ENCODE results near the gene TFEB. TPM values are rescaled to one million over a fixed set of nuclear protein-coding genes. Genes with fewer than 3 reads are reported as not detected.

The TFEB gene
- total and polyA plus RNA-seq, 2 of the 8 experiments (the other 6 are each of a cell fraction or from before 2014, with no cell fraction given) = 2.3 to 6.7 TPM

DNA sequence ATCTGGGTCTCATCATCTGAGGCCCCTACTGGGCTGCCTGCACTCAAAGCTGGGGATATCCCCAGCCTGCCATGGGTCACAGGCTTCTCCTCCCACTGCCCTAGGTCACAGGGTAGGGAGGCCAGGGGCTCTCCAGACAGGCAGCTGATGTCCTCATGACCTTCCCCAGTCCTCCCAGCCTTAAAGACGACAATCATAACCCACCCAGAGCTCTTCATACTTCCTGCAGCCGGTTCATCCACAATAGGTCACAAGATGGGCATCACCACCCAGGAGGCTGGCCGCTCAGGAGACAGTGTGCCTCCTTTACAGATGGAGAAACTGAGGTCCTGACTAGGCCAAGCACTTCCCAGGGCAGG, 15.2 kb downstream of the TFEB start:
- Histone ChIP-seq H3K4me2 (ENCODE audit: insufficient read depth in 1 of 2, low read depth in 2 of 2, low read length in 2 of 2) (no peak overlapping the region), H3K14ac (ENCODE audit: insufficient read length) (no peak overlapping the region), H3K23ac (ENCODE audit: insufficient read length) (no peak overlapping the region), H2BK20ac (ENCODE audit: low read length) (no peak overlapping the region), H3K4me1 (replicated peaks in 1 of 4; ENCODE audit: control insufficient read depth in 3 of 4, insufficient read depth in 4 of 4, low read length in 3 of 4) (peaks cover 0 to 10% (median 5%) of the 10 kb centered on the region in 4 experiments; a peak in 4 of 7 replicates), H2BK120ac (replicated peaks; ENCODE audit: low read depth, low read length) (no peak overlapping the region), H3K27ac (ENCODE audit: low read depth, low read length) (no peak overlapping the region), H3K56ac (replicated peaks; ENCODE audit: insufficient read length, low read depth, low read length) (no peak overlapping the region), H2AK5ac (ENCODE audit: low read depth, low read length) (no peak overlapping the region), H3K9ac (replicated peaks in 1 of 4; ENCODE audit: extremely low read depth in 1 of 4, low read depth in 3 of 4, low read length in 3 of 4) (no peak overlapping the region), H3K4me3 (ENCODE audit: extremely low read depth in 1 of 4, insufficient read depth in 2 of 4, low read depth in 3 of 4, low read length in 4 of 4) (no peak overlapping the region), H3K79me2 (ENCODE audit: control insufficient read depth in 1 of 2, insufficient read depth in 2 of 2, low read length in 2 of 2) (no peaks in the 10 kb centered on the region), H3K79me1 (ENCODE audit: low read depth, low read length) (no peaks in the 10 kb centered on the region), H3K27me3 (replicated peaks in 1 of 4; ENCODE audit: control insufficient read depth in 3 of 4, extremely low read depth in 1 of 4, insufficient read depth in 3 of 4, low read length in 3 of 4) (no peaks in the 10 kb centered on the region; a peak in 1 of 7 replicates), H3K4ac (replicated peaks; ENCODE audit: insufficient read length, low read depth, low read length) (no peak overlapping the region), H2BK12ac (ENCODE audit: low read depth, low read length) (no peak overlapping the region), H4K91ac (replicated peaks; ENCODE audit: insufficient read length, low read length) (no peak overlapping the region), H2AFZ (ENCODE audit: low read length) (no peak overlapping the region), H4K5ac (ENCODE audit: insufficient read length, low read depth, low read length) (no peak overlapping the region), H4K20me1 (replicated peaks in 1 of 2; ENCODE audit: control insufficient read depth in 1 of 2, insufficient read depth in 2 of 2, low read length in 2 of 2) (peaks cover 0 to 1% of the 10 kb centered on the region in 2 experiments), H3K9me3 (ENCODE audit: insufficient read depth in 2 of 2, low read depth in 1 of 2, low read length in 1 of 2) (no peaks in the 10 kb centered on the region), H2BK15ac (ENCODE audit: low read length) (no peak overlapping the region), H3K23me2 (ENCODE audit: low read depth, low read length) (no peaks in the 10 kb centered on the region; the same call in 1 of the 2 replicates), H4K8ac (ENCODE audit: extremely low read depth, insufficient read depth, low read length) (no peak overlapping the region), H3K36me3 (ENCODE audit: control insufficient read depth in 2 of 4, insufficient read depth in 4 of 4, low read length in 3 of 4) (no peaks in the 10 kb centered on the region), H3K18ac (ENCODE audit: extremely low read depth, low read length) (no peak overlapping the region), H2BK5ac (ENCODE audit: low read depth, low read length) (no peak overlapping the region)
- CTCF ChIA-PET (ENCODE audit: partially characterized antibody) = interaction anchor here (0.6 to 10.4 kb wide), 6 partner anchors 13 to 352 kb away, joined by 3 to 99 read pairs (median 6); no protein-coding TSS in a partner anchor
- no peak for FAIRE-seq
- DNase-seq (ENCODE audit: low read depth in 1 of 2, low spot score in 2 of 2) = no peak
- POLR2A ChIA-PET (ENCODE audit: partially characterized antibody) = interaction anchor here (1.2 kb wide), 1 partner anchor 66 kb away, joined by 3 read pairs; no protein-coding TSS in a partner anchor
- WGBS, 2 experiments (ENCODE audit: extremely low coverage in 1 of 2, insufficient coverage in 1 of 2, insufficient read length in 1 of 2, insufficient replicate concordance in 2 of 2, low coverage in 1 of 2, low lambda C conversion rate in 2 of 2, missing lambda C conversion rate in 1 of 2) = 84% methylated on average over 3 of the region's 3 CpGs; no CpG with 5 or more reads in 1 of the 2 experiments
- TF ChIP-seq SUZ12 (IDR thresholded peaks at IDR 0.05; ENCODE audit: low read length) (no peak), FOSL1 (IDR thresholded peaks at IDR 0.05; ENCODE audit: insufficient read depth, low read depth, low read length) (no peak), ASH2L (IDR thresholded peaks at IDR 0.05; ENCODE audit: low read length) (no peak), EGR1 (IDR thresholded peaks at IDR 0.05; ENCODE audit: borderline replicate concordance, low read depth, low read length) (no peak), GABPA (IDR thresholded peaks at IDR 0.05; ENCODE audit: borderline replicate concordance, insufficient read depth, low read length) (no peak)
